Measurements from ENCODE around the gene TMEM132D. TPM values are rescaled to one million over a fixed set of nuclear protein-coding genes. Genes with fewer than 3 reads are reported as not detected.

TMEM132D gene
- total RNA-seq, 2 donors from 2014 or later, result 4.4 to 14.2 TPM

DNA sequence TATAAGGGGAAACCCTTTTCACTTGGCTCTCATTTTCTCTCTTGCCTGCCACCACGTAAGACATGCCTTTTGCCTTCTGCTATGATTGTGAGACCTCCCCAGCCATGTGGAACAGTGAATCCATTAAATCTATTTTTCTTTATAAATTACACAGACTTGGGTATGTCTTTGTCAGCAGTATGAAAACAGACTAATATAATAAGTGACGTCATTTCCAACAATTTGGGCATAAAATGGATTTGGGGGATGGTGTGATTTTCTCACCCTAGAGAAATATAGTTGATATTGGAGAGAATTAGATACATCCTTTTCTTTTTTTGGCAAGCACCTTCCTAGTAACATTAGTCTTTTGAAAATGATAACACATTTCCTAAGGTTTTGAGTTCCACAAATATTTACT lies 490.5 kb downstream of the TMEM132D start:
- H3K9me3 Mint-ChIP-seq, result peaks cover 15% of the 10 kb centered on the region

GRCh38 chr12:129409281-129409680 lies 494.5 kb downstream of the TMEM132D start:
- H3K36me3 Mint-ChIP-seq (ENCODE audit: low read depth), result no peaks in the 10 kb centered on the region
- no peaks in the 10 kb centered on the region for H3K9me3 Mint-ChIP-seq
- H3K4me1 Mint-ChIP-seq, result peaks cover 17% of the 10 kb centered on the region
- peak overlapping the region; percentile 40 for H3K27ac Mint-ChIP-seq
- no peaks in the 10 kb centered on the region for H3K9me3 ChIP-seq (ENCODE audit: control insufficient read depth, low read length)
- no peaks in the 10 kb centered on the region for H3K27me3 Mint-ChIP-seq (ENCODE audit: insufficient read depth)
- no peak overlapping the region for H3K9ac ChIP-seq (ENCODE audit: extremely low read depth, low read length, poor library complexity, severe bottlenecking)
- no peak overlapping the region for H3K4me3 Mint-ChIP-seq
- H3K27me3 ChIP-seq (ENCODE audit: control insufficient read depth, insufficient read depth, low read length, poor library complexity, severe bottlenecking), result no peaks in the 10 kb centered on the region
- DNase-seq, result no peak
- no peaks in the 10 kb centered on the region for H3K36me3 ChIP-seq (ENCODE audit: control insufficient read depth, insufficient read depth, low read length)
- 82 to 84% methylated on average over 5 to 8 of the region's 8 CpGs for WGBS, 2 experiments (ENCODE audit: insufficient coverage in 1 of 2, insufficient read length in 1 of 2)
- no peak overlapping the region for H3K4me3 ChIP-seq (ENCODE audit: low read length)
- H3K4me1 ChIP-seq (ENCODE audit: control insufficient read depth, insufficient read depth, low read length), result no peaks in the 10 kb centered on the region
- no peak overlapping the region for H3K27ac ChIP-seq (ENCODE audit: low read depth, low read length)
- TF ChIP-seq CTCF (conservative IDR thresholded peaks at IDR 0.05), result no peak

More for the DNA sequence above, 490.5 kb downstream of the TMEM132D start:
- H3K27ac Mint-ChIP-seq, result no peak overlapping the region
- DNase-seq, result no peak
- Histone ChIP-seq H3K36me3 (ENCODE audit: control insufficient read depth, insufficient read depth, low read length) (no peaks in the 10 kb centered on the region), H3K4me1 (ENCODE audit: control insufficient read depth, insufficient read depth, low read length) (no peaks in the 10 kb centered on the region), H3K9ac (ENCODE audit: extremely low read depth, low read length, poor library complexity, severe bottlenecking) (no peak overlapping the region), H3K27me3 (ENCODE audit: control insufficient read depth, insufficient read depth, low read length, poor library complexity, severe bottlenecking) (no peaks in the 10 kb centered on the region), H3K4me3 (ENCODE audit: low read length) (no peak overlapping the region), H3K9me3 (ENCODE audit: control insufficient read depth, low read length) (no peaks in the 10 kb centered on the region), H3K27ac (ENCODE audit: low read depth, low read length) (no peak overlapping the region)
- 76% methylated on average over 2 of the region's 2 CpGs; no CpG with 5 or more reads in 1 of the 2 experiments for WGBS, 2 experiments (ENCODE audit: insufficient coverage in 1 of 2, insufficient read length in 1 of 2)
- no peak overlapping the region for H3K4me3 Mint-ChIP-seq
- peaks cover 3% of the 10 kb centered on the region for H3K36me3 Mint-ChIP-seq (ENCODE audit: low read depth)
- no peak for TF ChIP-seq CTCF (conservative IDR thresholded peaks at IDR 0.05)
- no peaks in the 10 kb centered on the region for H3K27me3 Mint-ChIP-seq (ENCODE audit: insufficient read depth)
- peaks cover 3% of the 10 kb centered on the region for H3K4me1 Mint-ChIP-seq

GRCh38 chr12:129404556-129404955 lies 499.3 kb downstream of the TMEM132D start:
- no peak overlapping the region for H3K9ac ChIP-seq (ENCODE audit: extremely low read depth, low read length, poor library complexity, severe bottlenecking)
- no peaks in the 10 kb centered on the region for H3K27me3 Mint-ChIP-seq (ENCODE audit: insufficient read depth)
- H3K4me3 Mint-ChIP-seq, result no peak overlapping the region
- H3K4me3 ChIP-seq (ENCODE audit: low read length), result no peak overlapping the region
- H3K27ac Mint-ChIP-seq, result peak overlapping the region; percentile 74
- H3K4me1 ChIP-seq (ENCODE audit: control insufficient read depth, insufficient read depth, low read length), result no peaks in the 10 kb centered on the region
- H3K27me3 ChIP-seq (ENCODE audit: control insufficient read depth, insufficient read depth, low read length, poor library complexity, severe bottlenecking), result no peaks in the 10 kb centered on the region
- peaks cover 24% of the 10 kb centered on the region for H3K4me1 Mint-ChIP-seq
- H3K36me3 Mint-ChIP-seq (ENCODE audit: low read depth), result no peaks in the 10 kb centered on the region
- WGBS, 2 experiments (ENCODE audit: insufficient coverage in 1 of 2, insufficient read length in 1 of 2), result 55 to 100% methylated on average over 1 to 4 of the region's 4 CpGs
- no peak overlapping the region for H3K27ac ChIP-seq (ENCODE audit: low read depth, low read length)
- TF ChIP-seq CTCF (conservative IDR thresholded peaks at IDR 0.05), result peak; percentile 22
- H3K9me3 Mint-ChIP-seq, result no peaks in the 10 kb centered on the region
- no peaks in the 10 kb centered on the region for H3K9me3 ChIP-seq (ENCODE audit: control insufficient read depth, low read length)
- H3K36me3 ChIP-seq (ENCODE audit: control insufficient read depth, insufficient read depth, low read length), result no peaks in the 10 kb centered on the region
- peak; percentile 80 for DNase-seq
